HUES48 (cell line): ENCODE data around the gene TOM1L1.

Experiments used
- H3K27ac ChIP-seq: one replicate; pipeline ENCODE4 v1.7.0; 2013; ENCODE audit warnings: low read depth, low read length, inconsistent platforms
- H3K27me3 ChIP-seq: 2 replicates; pipeline ENCODE4 v1.6.1; 2013; ENCODE audit warnings: mild to moderate bottlenecking, low read length; ENCODE audit not compliant: control insufficient read depth, insufficient read depth
- H3K36me3 ChIP-seq: 2 replicates; pipeline ENCODE4 v1.6.1; 2013; ENCODE audit warnings: low read length; ENCODE audit not compliant: control insufficient read depth, insufficient read depth
- H3K4me1 ChIP-seq: 2 replicates; pipeline ENCODE4 v1.6.1; 2013; ENCODE audit warnings: mild to moderate bottlenecking, low read length; ENCODE audit not compliant: control insufficient read depth, insufficient read depth
- H3K4me3 ChIP-seq: 2 replicates; pipeline ENCODE4 v1.5.1; 2013; ENCODE audit warnings: mild to moderate bottlenecking, low read depth, low read length
- H3K9ac ChIP-seq: 2 replicates; pipeline ENCODE4 v1.6.1; 2013; ENCODE audit warnings: mild to moderate bottlenecking, low read depth, low read length, moderate library complexity
- H3K9me3 ChIP-seq: 2 replicates; pipeline ENCODE4 v1.6.1; 2013; ENCODE audit warnings: low read length; ENCODE audit not compliant: control insufficient read depth, insufficient read depth

The TOM1L1 gene

DNA sequence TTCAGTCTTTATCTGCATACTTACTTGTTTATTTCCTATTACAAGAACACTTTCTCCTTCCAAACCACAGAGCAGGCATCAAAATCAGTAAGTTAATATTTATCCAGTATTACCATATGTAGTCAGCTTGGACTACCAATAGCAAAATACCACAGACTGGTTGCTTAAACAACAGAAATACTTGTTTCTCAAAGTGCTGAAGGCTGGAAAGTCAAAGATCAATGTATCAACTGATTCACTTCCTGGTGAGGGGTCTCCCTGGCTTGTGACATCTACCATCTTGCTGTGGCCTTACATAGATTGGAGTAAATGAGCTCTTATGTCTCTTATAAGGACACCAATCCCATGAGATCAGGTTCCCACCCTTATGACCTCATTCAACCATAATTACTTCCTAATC lies 70.5 kb downstream of the TOM1L1 start:
- Histone ChIP-seq H3K9ac (no peak overlapping the region), H3K27me3 (no peaks in the 10 kb centered on the region), H3K36me3 (0 out of 2 replicates have a peak, but pooled peaks cover 3% of the 10 kb centered on the region), H3K4me1 (peaks cover 5% of the 10 kb centered on the region; the same call in 1 of the 2 replicates), H3K27ac (no peak overlapping the region), H3K4me3 (no peak overlapping the region), H3K9me3 (no peaks in the 10 kb centered on the region)

GRCh38 chr17:54971901-54972300 lies 71.2 kb downstream of the TOM1L1 start:
- Histone ChIP-seq H3K9ac (no peak overlapping the region), H3K4me3 (no peak overlapping the region), H3K27me3 (no peaks in the 10 kb centered on the region)

GRCh38 chr17:54972406-54973138 lies 71.9 kb downstream of the TOM1L1 start:
- no peaks in the 10 kb centered on the region for H3K36me3 ChIP-seq
- H3K27ac ChIP-seq, result no peak overlapping the region
- H3K4me1 ChIP-seq, result peaks cover 5% of the 10 kb centered on the region; the same call in 1 of the 2 replicates
- H3K27me3 ChIP-seq, result no peaks in the 10 kb centered on the region
- no peak overlapping the region for H3K4me3 ChIP-seq
- H3K9me3 ChIP-seq, result no peaks in the 10 kb centered on the region
- no peak overlapping the region for H3K9ac ChIP-seq

More at GRCh38 chr17:54971901-54972300, 71.2 kb downstream of the TOM1L1 start:
- Histone ChIP-seq H3K9me3 (no peaks in the 10 kb centered on the region), H3K4me1 (peaks cover 5% of the 10 kb centered on the region; the same call in 1 of the 2 replicates), H3K27ac (no peak overlapping the region), H3K36me3 (no peaks in the 10 kb centered on the region)

- H3K9ac ChIP-seq, result no peak overlapping the region
- H3K4me3 ChIP-seq, result no peak overlapping the region
- no peaks in the 10 kb centered on the region for H3K36me3 ChIP-seq
- H3K9me3 ChIP-seq, result 0 out of 2 replicates have a peak, but pooled peaks cover under 1% of the 10 kb centered on the region
- H3K4me1 ChIP-seq, result peaks cover 2% of the 10 kb centered on the region; the same call in 1 of the 2 replicates
- H3K27me3 ChIP-seq, result no peaks in the 10 kb centered on the region
- H3K27ac ChIP-seq, result no peak overlapping the region
These were observed 74.1 kb downstream of the TOM1L1 start for GRCh38 chr17:54974759-54975158.

DNA sequence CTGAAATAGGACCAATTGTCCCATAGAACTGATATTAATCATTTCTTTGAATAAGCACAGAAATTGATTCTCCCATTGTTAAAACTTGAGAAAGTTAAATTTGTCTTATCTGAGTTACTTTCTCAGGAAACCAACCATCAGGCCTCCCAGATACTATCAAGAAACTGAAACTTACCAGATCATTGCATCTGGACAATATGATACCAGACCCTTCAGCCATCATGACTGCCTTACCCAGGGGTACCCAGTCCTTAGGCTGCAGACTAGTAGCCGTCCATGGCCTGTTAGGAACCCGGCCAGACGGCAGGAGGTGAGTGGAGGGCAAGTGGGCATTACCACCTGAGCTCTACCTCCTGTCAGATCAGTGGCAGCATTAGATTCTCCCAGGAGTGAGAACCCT lies 75.7 kb downstream of the TOM1L1 start:
- Histone ChIP-seq H3K27me3 (no peaks in the 10 kb centered on the region), H3K36me3 (no peaks in the 10 kb centered on the region), H3K4me1 (no peaks in the 10 kb centered on the region), H3K9me3 (peaks cover 10% of the 10 kb centered on the region; the same call in 1 of the 2 replicates), H3K27ac (no peak overlapping the region), H3K4me3 (no peak overlapping the region), H3K9ac (no peak overlapping the region)

DNA sequence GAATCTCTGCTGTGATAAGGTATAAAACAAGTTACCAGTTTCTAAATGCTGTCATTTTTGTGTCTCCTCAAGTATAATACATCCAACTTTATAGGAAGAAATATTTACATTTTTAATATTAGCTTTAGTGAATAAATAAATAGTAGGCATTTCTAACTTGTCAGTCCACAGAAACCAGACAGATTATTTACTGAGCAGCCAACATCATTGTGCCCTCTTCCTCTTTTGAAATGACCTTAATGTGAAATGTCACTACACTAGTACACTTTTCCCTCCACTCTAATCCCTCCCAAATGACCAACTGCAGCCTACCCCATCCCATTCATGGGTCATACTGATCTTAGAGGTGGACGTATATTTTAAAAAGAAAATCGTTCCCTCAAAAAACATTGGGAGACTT lies 77.1 kb downstream of the TOM1L1 start:
- Histone ChIP-seq H3K9me3 (peaks cover 10% of the 10 kb centered on the region; the same call in 1 of the 2 replicates), H3K27me3 (no peaks in the 10 kb centered on the region), H3K4me1 (no peaks in the 10 kb centered on the region), H3K9ac (no peak overlapping the region), H3K36me3 (no peaks in the 10 kb centered on the region), H3K4me3 (no peak overlapping the region), H3K27ac (no peak overlapping the region)

DNA sequence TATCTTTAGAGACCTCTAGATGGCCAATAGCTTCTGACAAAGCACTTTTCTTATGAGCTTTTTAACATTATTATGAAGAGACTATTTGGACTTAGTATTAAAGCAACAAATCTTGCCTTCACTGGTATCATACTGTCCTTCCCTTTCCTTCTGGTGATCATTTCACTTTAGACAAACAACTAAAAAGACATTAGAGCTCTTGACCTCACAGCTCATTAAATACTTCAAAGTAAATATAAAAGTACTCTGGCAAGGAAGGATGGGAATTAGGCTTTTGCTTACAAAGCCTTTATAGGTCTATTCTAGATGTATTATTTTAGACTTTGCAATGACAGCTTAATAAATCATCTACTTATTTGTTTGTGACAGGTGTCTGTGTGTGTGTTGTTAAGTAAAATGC lies 79.0 kb downstream of the TOM1L1 start:
- no peak overlapping the region for H3K4me3 ChIP-seq
- no peak overlapping the region for H3K27ac ChIP-seq
- no peak overlapping the region for H3K9ac ChIP-seq
- H3K9me3 ChIP-seq, result peaks cover 10% of the 10 kb centered on the region; the same call in 1 of the 2 replicates
- no peaks in the 10 kb centered on the region for H3K27me3 ChIP-seq
- H3K4me1 ChIP-seq, result no peaks in the 10 kb centered on the region
- no peaks in the 10 kb centered on the region for H3K36me3 ChIP-seq

DNA sequence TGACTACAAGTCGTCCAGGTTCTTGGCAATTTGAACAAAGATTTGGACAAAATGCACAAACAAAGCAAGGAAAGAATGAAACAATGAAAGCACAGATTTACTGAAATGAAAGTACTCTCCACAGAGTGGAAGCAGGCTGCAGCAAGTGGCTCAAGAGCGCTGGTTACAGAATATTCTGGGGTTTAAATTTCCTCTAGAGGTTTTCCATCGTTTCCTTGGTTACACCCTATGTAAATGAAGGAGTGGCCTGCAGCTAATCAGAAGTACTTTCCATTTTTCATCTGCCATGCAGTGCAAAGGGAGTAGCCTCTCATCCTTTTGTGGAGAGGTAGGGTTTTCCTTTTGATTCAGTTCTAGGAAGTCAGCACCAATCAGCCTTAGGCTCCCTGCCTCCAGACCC lies 79.7 kb downstream of the TOM1L1 start:
- H3K27ac ChIP-seq, result no peak overlapping the region
- no peaks in the 10 kb centered on the region for H3K27me3 ChIP-seq
- peaks cover 10% of the 10 kb centered on the region; the same call in 1 of the 2 replicates for H3K9me3 ChIP-seq
- H3K36me3 ChIP-seq, result no peaks in the 10 kb centered on the region
- H3K9ac ChIP-seq, result no peak overlapping the region
- no peaks in the 10 kb centered on the region for H3K4me1 ChIP-seq
- no peak overlapping the region for H3K4me3 ChIP-seq

DNA sequence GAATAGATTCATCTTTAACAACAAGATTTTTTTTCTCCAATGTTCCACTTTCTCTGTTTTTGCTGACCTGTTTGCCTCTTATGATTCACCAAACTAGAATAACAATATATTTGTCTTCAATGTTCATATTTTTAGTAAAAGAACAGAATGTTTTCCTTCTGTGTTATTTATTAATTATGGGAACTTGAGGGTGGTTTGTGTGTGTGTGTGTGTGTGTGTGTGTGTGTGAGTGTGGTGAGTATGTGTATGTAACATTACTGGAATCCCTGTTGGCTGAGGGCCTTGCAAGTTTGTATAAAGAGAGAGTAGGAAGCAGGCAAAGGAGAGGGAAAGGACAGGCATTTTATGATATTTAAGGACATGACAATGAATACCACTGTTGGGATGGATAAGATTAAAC lies 81.7 kb downstream of the TOM1L1 start:
- no peak overlapping the region for H3K27ac ChIP-seq
- no peak overlapping the region for H3K9ac ChIP-seq
- H3K9me3 ChIP-seq, result peaks cover 10% of the 10 kb centered on the region; the same call in 1 of the 2 replicates

GRCh38 chr17:54983260-54983659 lies 82.6 kb downstream of the TOM1L1 start:
- peaks cover 10% of the 10 kb centered on the region; the same call in 1 of the 2 replicates for H3K9me3 ChIP-seq
- no peaks in the 10 kb centered on the region for H3K4me1 ChIP-seq
- no peaks in the 10 kb centered on the region for H3K27me3 ChIP-seq
- H3K4me3 ChIP-seq, result no peak overlapping the region
- no peak overlapping the region for H3K27ac ChIP-seq
- H3K36me3 ChIP-seq, result peaks cover 6% of the 10 kb centered on the region; the same call in 1 of the 2 replicates
- no peak overlapping the region for H3K9ac ChIP-seq

More for the DNA sequence above, 81.7 kb downstream of the TOM1L1 start:
- peaks cover 2% of the 10 kb centered on the region; the same call in 1 of the 2 replicates for H3K36me3 ChIP-seq
- H3K27me3 ChIP-seq, result no peaks in the 10 kb centered on the region
- no peak overlapping the region for H3K4me3 ChIP-seq
- H3K4me1 ChIP-seq, result no peaks in the 10 kb centered on the region

- peaks cover 6% of the 10 kb centered on the region; the same call in 1 of the 2 replicates for H3K36me3 ChIP-seq
- H3K27ac ChIP-seq, result no peak overlapping the region
- no peak overlapping the region for H3K9ac ChIP-seq
- no peak overlapping the region for H3K4me3 ChIP-seq
- no peaks in the 10 kb centered on the region for H3K4me1 ChIP-seq
- no peaks in the 10 kb centered on the region for H3K27me3 ChIP-seq
- peaks cover 3% of the 10 kb centered on the region; the same call in 1 of the 2 replicates for H3K9me3 ChIP-seq
These were observed 84.8 kb downstream of the TOM1L1 start for GRCh38 chr17:54985476-54985875.
